OCI-LY7 (cell line): ENCODE data around the gene ATXN10. TPM values are rescaled to one million over a fixed set of nuclear protein-coding genes. Genes with fewer than 3 reads are reported as not detected.

Source experiments
- BruUV-seq: library from RNA; stranded (reverse); fragments of 400-500 nt; replicated peaks from 2 replicates; lab custom pipeline; 2021; lab: Mats Ljungman, UMichigan
- CTCF ChIA-PET: fragments of 300-600 bp; sonication (Branson Sonifier 250); formaldehyde crosslinking; loops from one replicate; lab custom pipeline; 2022; ENCODE audit warnings: antibody characterized with exemption; ENCODE audit not compliant: unreplicated experiment; lab: Charles Lee
- POLR2A ChIA-PET: fragments of 300-600 bp; sonication (Branson Sonifier 250); formaldehyde crosslinking; loops from one replicate; lab custom pipeline; 2022; ENCODE audit warnings: antibody characterized with exemption; lab: Charles Lee
- DNase-seq: peaks from one replicate; pipeline ENCODE4 v3.0.0-alpha.2; 2015; ENCODE audit warnings: low spot score
- H2AFZ ChIP-seq: fragments of 200-600 bp; sonication (generic), shearing (Covaris generic); 2 replicates; pipeline ENCODE4 v1.6.1; 2014; ENCODE audit warnings: mild to moderate bottlenecking, antibody characterized with exemption, low read length, moderate library complexity
- H3K27ac ChIP-seq: fragments of 200-600 bp; sonication (generic); 2 replicates; pipeline ENCODE4 v1.5.1; 2014; ENCODE audit warnings: mixed run types, low read depth, mild to moderate bottlenecking, moderate library complexity, low read length, inconsistent platforms; ENCODE audit not compliant: poor library complexity, severe bottlenecking
- H3K36me3 ChIP-seq: fragments of 200-600 bp; sonication (generic); 2 replicates; pipeline ENCODE4 v1.6.1; 2014; ENCODE audit warnings: mild to moderate bottlenecking, antibody characterized with exemption, low read length, moderate library complexity, mixed read lengths; ENCODE audit not compliant: insufficient read depth
- H3K4me1 ChIP-seq: fragments of 200-600 bp; sonication (generic); 2 replicates; pipeline ENCODE4 v1.5.1; 2014; ENCODE audit warnings: mild to moderate bottlenecking, low read length; ENCODE audit not compliant: insufficient read depth, poor library complexity, severe bottlenecking
- H3K4me2 ChIP-seq: fragments of 200-600 bp; sonication (generic); 2 replicates; pipeline ENCODE4 v1.6.1; 2014; ENCODE audit warnings: mild to moderate bottlenecking, low read length
- H3K4me3 ChIP-seq: fragments of 200-600 bp; sonication (generic); 2 replicates; pipeline ENCODE4 v1.5.1; 2014; ENCODE audit warnings: mild to moderate bottlenecking, low read depth, low read length; ENCODE audit not compliant: poor library complexity, severe bottlenecking
- H3K79me2 ChIP-seq: fragments of 200-600 bp; sonication (generic); 2 replicates; pipeline ENCODE4 v1.6.1; 2016; ENCODE audit warnings: low read depth, mild to moderate bottlenecking, low read length, moderate library complexity, mixed read lengths; ENCODE audit not compliant: insufficient read depth
- H3K9me2 ChIP-seq: fragments of 200-600 bp; sonication (generic); 2 replicates; pipeline ENCODE4 v1.6.1; 2016; ENCODE audit warnings: mild to moderate bottlenecking, low read length, mixed read lengths; ENCODE audit not compliant: insufficient read depth
- H3K9me3 ChIP-seq: fragments of 200-600 bp; sonication (generic); 2 replicates; pipeline ENCODE4 v1.6.1; 2014; ENCODE audit warnings: mild to moderate bottlenecking, mixed run types, low read length, mixed read lengths
- H4K20me1 ChIP-seq: fragments of 200-600 bp; sonication (generic); 2 replicates; pipeline ENCODE4 v1.6.1; 2014; ENCODE audit warnings: mild to moderate bottlenecking, antibody characterized with exemption, low read length, moderate library complexity, mixed read lengths; ENCODE audit not compliant: insufficient read depth
- CTCF ChIP-seq: fragments of 200-600 bp; sonication (generic); conservative IDR thresholded peaks from 2 replicates; pipeline ENCODE4 v1.5.1; 2014; ENCODE audit warnings: mild to moderate bottlenecking, antibody characterized with exemption, low read length, moderate library complexity, mixed read lengths
- EZH2phosphoT487 ChIP-seq: fragments of 200-600 bp; sonication (generic); IDR thresholded peaks from 2 replicates; pipeline ENCODE4 v1.6.1; 2018; ENCODE audit warnings: low read depth, borderline replicate concordance, mild to moderate bottlenecking, mixed run types, antibody characterized with exemption, low read length, moderate library complexity, mixed read lengths
- intact Hi-C: fragments of 100-400 bp; cut with micrococcal nuclease; formaldehyde crosslinking; loops from one replicate; pipeline ENCODE4 v1.10.0; 2022; ENCODE audit not compliant: unreplicated experiment
- total RNA-seq, 2 experiments: library from RNA; depleted of rRNA in 1 of 2; stranded (reverse); fragments of >200 nt in 1 of 2; shearing (Covaris generic) in 1 of 2; gene quantifications; 2 replicates each; pipeline ENCODE4 v1.2.3, GENCODE V29; 2014 to 2022

ATXN10 gene
- total RNA-seq, 2 experiments from 2014 or later: 66.1 to 197 TPM

GRCh38 chr22:45812910-45813309 is 141.3 kb downstream of the ATXN10 start:
- ChIA-PET POLR2A (interaction anchor here (0.6 kb wide), 1 partner anchor 78 kb away, joined by 6 read pairs; no protein-coding TSS in a partner anchor), CTCF (no interaction called here)
- Histone ChIP-seq H3K36me3 (peaks cover 45% of the 10 kb centered on the region), H3K9me2 (no peaks in the 10 kb centered on the region), H2AFZ (no peak overlapping the region), H3K4me1 (no peaks in the 10 kb centered on the region), H3K4me2 (no peak overlapping the region), H3K27ac (no peak overlapping the region), H3K79me2 (no peaks in the 10 kb centered on the region), H4K20me1 (no peaks in the 10 kb centered on the region), H3K9me3 (no peaks in the 10 kb centered on the region), H3K4me3 (no peak overlapping the region)
- DNase-seq: no peak
- no peak for TF ChIP-seq CTCF
- no peak for TF ChIP-seq EZH2phosphoT487
- intact Hi-C loops: no loop called here
- no TSS peak for BruUV-seq

- CTCF ChIA-PET: no interaction called here
- TSS peak; percentile 36 for BruUV-seq
Observed at GRCh38 chr22:45814198-45814597, 142.6 kb downstream of the ATXN10 start.

More at GRCh38 chr22:45814198-45814597, 142.6 kb downstream of the ATXN10 start:
- peaks cover 32% of the 10 kb centered on the region for H3K36me3 ChIP-seq
- POLR2A ChIA-PET: interaction anchor here (1.4 kb wide), 1 partner anchor 29 kb away, joined by 3 read pairs; no protein-coding TSS in a partner anchor
- no peak for TF ChIP-seq EZH2phosphoT487
- TF ChIP-seq CTCF: no peak
- no peak for DNase-seq
- H3K4me3 ChIP-seq: no peak overlapping the region
- no peaks in the 10 kb centered on the region for H3K4me1 ChIP-seq
- H3K79me2 ChIP-seq: no peaks in the 10 kb centered on the region
- intact Hi-C loops: no loop called here
- H3K9me3 ChIP-seq: no peaks in the 10 kb centered on the region
- no peak overlapping the region for H3K4me2 ChIP-seq
- H3K9me2 ChIP-seq: no peaks in the 10 kb centered on the region
- H3K27ac ChIP-seq: no peak overlapping the region
- H2AFZ ChIP-seq: no peak overlapping the region
- H4K20me1 ChIP-seq: no peaks in the 10 kb centered on the region
